Cardiac ventricle fibroblast (primary cell): ENCODE measurements around the gene SRP68. TPM values are rescaled to one million over a fixed set of nuclear protein-coding genes. Genes with fewer than 3 reads are reported as not detected.

Experiments
- total RNA-seq: library from RNA; depleted of rRNA; stranded (reverse); fragments of >200 nt; gene quantifications from 2 replicates; pipeline ENCODE4 v1.2.3, GENCODE V29; 2015

The SRP68 gene
- 40.8 and 48.2 TPM in 2 replicates for total RNA-seq

GRCh38 chr17:76072148-76072858, at the start of gene SRP68:
TSS of gene SRP68 (minus strand) at chr17:76072517. CDS start at chr17:76072491, 26 bp downstream.

GRCh38 chr17:76103274-76104139, 31.2 kb upstream of the SRP68 start, which contains the start of gene EXOC7:
TSS of gene EXOC7 (minus strand) at chr17:76103787. CDS start at chr17:76103692, 95 bp downstream.

GRCh38 chr17:76078860-76079534, 6.7 kb upstream of the SRP68 start, which contains the start of gene ZACN:
TSS of gene ZACN (plus strand) at chr17:76079182. CDS start at chr17:76079265, 83 bp downstream.

DNA sequence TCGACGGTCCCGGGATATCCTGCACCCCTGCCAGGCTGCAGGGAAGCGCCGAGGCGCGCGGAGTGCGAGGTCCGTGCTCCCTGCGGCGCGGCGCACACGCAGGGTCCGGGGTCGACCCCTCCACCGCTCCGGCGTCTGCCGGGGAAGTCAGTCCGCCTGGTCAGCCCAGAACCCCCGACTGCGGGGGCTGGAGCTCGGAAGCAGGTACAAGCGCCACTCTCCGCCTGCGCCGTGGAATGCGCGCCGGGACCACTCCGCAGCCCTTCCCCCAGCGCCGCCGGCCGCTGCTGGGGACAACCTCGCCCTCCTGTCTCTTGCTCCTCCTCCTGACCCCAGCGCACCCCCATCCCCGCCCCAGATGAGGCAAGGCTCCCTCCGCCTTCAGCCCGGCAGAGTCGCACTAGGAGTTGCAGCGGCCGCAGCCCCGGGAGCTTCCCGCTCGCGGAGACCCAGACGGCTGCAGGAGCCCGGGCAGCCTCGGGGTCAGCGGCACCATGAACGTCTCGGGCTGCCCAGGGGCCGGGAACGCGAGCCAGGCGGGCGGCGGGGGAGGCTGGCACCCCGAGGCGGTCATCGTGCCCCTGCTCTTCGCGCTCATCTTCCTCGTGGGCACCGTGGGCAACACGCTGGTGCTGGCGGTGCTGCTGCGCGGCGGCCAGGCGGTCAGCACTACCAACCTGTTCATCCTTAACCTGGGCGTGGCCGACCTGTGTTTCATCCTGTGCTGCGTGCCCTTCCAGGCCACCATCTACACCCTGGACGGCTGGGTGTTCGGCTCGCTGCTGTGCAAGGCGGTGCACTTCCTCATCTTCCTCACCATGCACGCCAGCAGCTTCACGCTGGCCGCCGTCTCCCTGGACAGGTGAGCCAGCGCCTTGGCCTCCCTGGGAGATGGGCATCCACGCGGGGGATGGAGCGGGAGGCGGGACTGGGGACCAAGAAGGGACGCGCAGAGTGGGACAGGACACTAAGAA, 2.4 kb upstream of the SRP68 start, which contains the start of gene GALR2:
TSS of gene GALR2 (plus strand) at position 392 of the 974 bp plus-strand sequence. CDS start at position 495, 103 bp downstream.

DNA sequence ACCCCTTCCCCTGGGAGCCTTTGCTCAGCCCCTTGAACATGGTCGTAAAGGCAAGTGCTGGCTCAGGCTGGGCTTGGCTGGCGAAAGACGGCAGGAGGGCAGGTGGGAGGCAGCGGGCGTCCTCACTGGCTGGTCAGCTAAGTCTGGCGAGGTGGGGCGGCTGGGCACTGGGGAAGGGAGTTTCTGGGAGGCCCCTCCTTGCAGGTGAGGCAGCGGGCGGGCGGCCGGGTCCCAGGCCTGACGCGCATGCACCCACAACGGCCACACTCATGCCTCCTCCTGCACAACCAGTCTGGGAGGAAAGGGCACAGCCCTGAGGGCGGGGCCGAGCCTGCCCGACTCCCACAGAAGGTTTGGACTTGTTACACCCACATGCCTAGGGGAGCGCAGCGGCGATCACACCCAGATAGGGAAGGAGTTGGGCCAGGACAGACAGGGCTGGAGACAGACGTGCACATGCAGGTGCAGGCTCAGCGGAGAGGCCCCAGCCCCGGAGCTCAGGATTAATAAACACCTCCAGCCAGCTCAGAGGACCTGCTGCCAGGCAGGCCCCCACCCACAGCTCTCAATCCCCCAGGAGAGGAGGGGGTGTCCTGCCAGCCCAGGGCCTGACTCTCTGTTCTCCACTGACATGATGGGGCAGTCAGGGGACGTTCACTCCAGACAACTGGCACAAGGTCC, 45.0 kb downstream of the SRP68 start, which contains the start of gene EVPL:
TSS of gene EVPL (minus strand) at position 148 of the 681 bp plus-strand sequence. CDS start at position 40, 108 bp downstream.

GRCh38 chr17:76000755-76001521, 71.4 kb downstream of the SRP68 start, which contains the start of gene CDK3:
TSS of gene CDK3 (plus strand) at chr17:76000855. CDS start at chr17:76001426, 571 bp downstream.

Other genes with a start within 250 kb of the SRP68 start
- gene UNC13D, start 228.1 kb downstream of the SRP68 start, total RNA-seq: 0.12 and 0.20 TPM in 2 replicates
- 35.1 and 43.8 TPM in 2 replicates for gene WBP2, start 217.2 kb downstream of the SRP68 start, total RNA-seq
- gene TRIM47, start 193.9 kb downstream of the SRP68 start, total RNA-seq: 31.0 and 35.9 TPM in 2 replicates
- 23.9 and 24.8 TPM in 2 replicates for gene TRIM65, start 175.6 kb downstream of the SRP68 start, total RNA-seq
- 22.2 and 30.8 TPM in 2 replicates for gene MRPL38, start 167.6 kb downstream of the SRP68 start, total RNA-seq
- 2.7 and 9.9 TPM in 2 replicates for gene FBF1, start 131.5 kb downstream of the SRP68 start, total RNA-seq
- gene ACOX1, start 93.4 kb downstream of the SRP68 start, total RNA-seq: 37.6 and 47.4 TPM in 2 replicates
- 9.2 and 13.2 TPM in 2 replicates for gene TEN1, start 93.3 kb downstream of the SRP68 start, total RNA-seq
- 1.6 and 2.4 TPM in 2 replicates for gene CDK3, start 71.7 kb downstream of the SRP68 start, total RNA-seq
- gene EVPL, start 45.2 kb downstream of the SRP68 start, total RNA-seq: not detected in 2 replicates
- not detected in 2 replicates for gene GALR2, start 2.3 kb upstream of the SRP68 start, total RNA-seq
- not detected in 2 replicates for gene ZACN, start 6.7 kb upstream of the SRP68 start, total RNA-seq
- 44.9 and 59.0 TPM in 2 replicates for gene EXOC7, start 31.3 kb upstream of the SRP68 start, total RNA-seq
- not detected in 2 replicates for gene FOXJ1, start 68.7 kb upstream of the SRP68 start, total RNA-seq
- 0.10 and 0.44 TPM in 2 replicates for gene RNF157, start 168.0 kb upstream of the SRP68 start, total RNA-seq
- gene UBALD2, start 192.8 kb upstream of the SRP68 start, total RNA-seq: 4.5 and 5.9 TPM in 2 replicates
- 0.98 and 1.8 TPM in 2 replicates for gene QRICH2, start 235.8 kb upstream of the SRP68 start, total RNA-seq